COLO668 (cell line): ENCODE data around the gene MAD1L1.

Experiments used
- DNase-seq: peaks from one replicate; lab custom pipeline; 2025; ENCODE audit not compliant: unreplicated experiment; lab: John Stamatoyannopoulos, UW

MAD1L1 gene

GRCh38 chr7:2219136-2219535, 13.6 kb downstream of the MAD1L1 start:
- no peak for DNase-seq

- DNase-seq = no peak
Measured at GRCh38 chr7:2218444-2218785, 14.3 kb downstream of the MAD1L1 start.

GRCh38 chr7:2217716-2218443, 14.9 kb downstream of the MAD1L1 start:
- DNase-seq = no peak

- no peak for DNase-seq
Measured at GRCh38 chr7:2217206-2217605, 15.5 kb downstream of the MAD1L1 start.

- no peak for DNase-seq
Measured at GRCh38 chr7:2215851-2216250, 16.9 kb downstream of the MAD1L1 start.

GRCh38 chr7:2214636-2215035, 18.1 kb downstream of the MAD1L1 start:
- no peak for DNase-seq

- DNase-seq = no peak
Measured at GRCh38 chr7:2213551-2214215, 19.1 kb downstream of the MAD1L1 start.

GRCh38 chr7:2212906-2213305, 19.8 kb downstream of the MAD1L1 start:
- DNase-seq = no peak

GRCh38 chr7:2211926-2212325, 20.8 kb downstream of the MAD1L1 start:
- DNase-seq = no peak

GRCh38 chr7:2211259-2211880, 21.4 kb downstream of the MAD1L1 start:
- no peak for DNase-seq

GRCh38 chr7:2210551-2211258, 22.0 kb downstream of the MAD1L1 start:
- DNase-seq = no peak

- DNase-seq = no peak
Measured at GRCh38 chr7:2209961-2210323, 22.8 kb downstream of the MAD1L1 start.

GRCh38 chr7:2209146-2209960, 23.4 kb downstream of the MAD1L1 start:
- peak; percentile 78 for DNase-seq

GRCh38 chr7:2208712-2209111, 24.0 kb downstream of the MAD1L1 start:
- no peak for DNase-seq

GRCh38 chr7:2205036-2205780, 27.5 kb downstream of the MAD1L1 start:
- DNase-seq = no peak

GRCh38 chr7:2204446-2204845, 28.3 kb downstream of the MAD1L1 start:
- DNase-seq = no peak

GRCh38 chr7:2203766-2204300, 28.9 kb downstream of the MAD1L1 start:
- no peak for DNase-seq

- DNase-seq = no peak
Measured at GRCh38 chr7:2202901-2203765, 29.6 kb downstream of the MAD1L1 start.

GRCh38 chr7:2202361-2202761, 30.4 kb downstream of the MAD1L1 start:
- no peak for DNase-seq
